ENCODE data around the gene NPIPB8. TPM values are rescaled to one million over a fixed set of nuclear protein-coding genes. Genes with fewer than 3 reads are reported as not detected.
"Not testable (repeated sequence)": the region's sequence is repeated elsewhere in the genome, so short reads cannot be mapped to it uniquely, and the experiment has no call there.

Gene NPIPB8
- total and polyA plus RNA-seq, 2 experiments from 2014 or later: 0.14 TPM; not detected in 1

GRCh38 chr16:28597692-28598261 is 40.1 kb upstream of the NPIPB8 start:
- Mint-ChIP-seq H3K4me1 (peaks cover 21% of the 10 kb centered on the region), H3K9me3 (no peaks in the 10 kb centered on the region), H3K27ac (no peak overlapping the region), H3K4me3 (no peak overlapping the region), H3K27me3 (ENCODE audit: insufficient read depth, low read depth, poor library complexity) (peaks cover 9% of the 10 kb centered on the region), H3K36me3 (ENCODE audit: low read depth) (no peaks in the 10 kb centered on the region)
- H3K4me1 ChIP-seq (ENCODE audit: insufficient read depth): peaks cover 4% of the 10 kb centered on the region; the same call in 1 of the 2 replicates
- no peaks in the 10 kb centered on the region for H3F3A ChIP-seq (replicated peaks; ENCODE audit: low read depth)
- no peaks in the 10 kb centered on the region for H3K27me3 ChIP-seq (ENCODE audit: insufficient read depth)
- no peaks in the 10 kb centered on the region; the same call in 1 of the 2 replicates for H3K9me2 ChIP-seq (ENCODE audit: insufficient read depth)
- TF ChIP-seq, protein P1, sequence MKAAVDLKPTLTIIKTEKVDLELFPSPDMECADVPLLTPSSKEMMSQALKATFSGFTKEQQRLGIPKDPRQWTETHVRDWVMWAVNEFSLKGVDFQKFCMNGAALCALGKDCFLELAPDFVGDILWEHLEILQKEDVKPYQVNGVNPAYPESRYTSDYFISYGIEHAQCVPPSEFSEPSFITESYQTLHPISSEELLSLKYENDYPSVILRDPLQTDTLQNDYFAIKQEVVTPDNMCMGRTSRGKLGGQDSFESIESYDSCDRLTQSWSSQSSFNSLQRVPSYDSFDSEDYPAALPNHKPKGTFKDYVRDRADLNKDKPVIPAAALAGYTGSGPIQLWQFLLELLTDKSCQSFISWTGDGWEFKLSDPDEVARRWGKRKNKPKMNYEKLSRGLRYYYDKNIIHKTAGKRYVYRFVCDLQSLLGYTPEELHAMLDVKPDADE (IDR thresholded peaks at IDR 0.05): no peak
- TF ChIP-seq JUNB (IDR thresholded peaks at IDR 0.05; ENCODE audit: unreplicated experiment) (no peak), CTCF (conservative IDR thresholded peaks at IDR 0.05; ENCODE audit: low read depth in 2 of 2) (no peak), STAT1 (IDR thresholded peaks at IDR 0.05; ENCODE audit: unreplicated experiment) (no peak)
- TF ChIP-seq, protein P2, sequence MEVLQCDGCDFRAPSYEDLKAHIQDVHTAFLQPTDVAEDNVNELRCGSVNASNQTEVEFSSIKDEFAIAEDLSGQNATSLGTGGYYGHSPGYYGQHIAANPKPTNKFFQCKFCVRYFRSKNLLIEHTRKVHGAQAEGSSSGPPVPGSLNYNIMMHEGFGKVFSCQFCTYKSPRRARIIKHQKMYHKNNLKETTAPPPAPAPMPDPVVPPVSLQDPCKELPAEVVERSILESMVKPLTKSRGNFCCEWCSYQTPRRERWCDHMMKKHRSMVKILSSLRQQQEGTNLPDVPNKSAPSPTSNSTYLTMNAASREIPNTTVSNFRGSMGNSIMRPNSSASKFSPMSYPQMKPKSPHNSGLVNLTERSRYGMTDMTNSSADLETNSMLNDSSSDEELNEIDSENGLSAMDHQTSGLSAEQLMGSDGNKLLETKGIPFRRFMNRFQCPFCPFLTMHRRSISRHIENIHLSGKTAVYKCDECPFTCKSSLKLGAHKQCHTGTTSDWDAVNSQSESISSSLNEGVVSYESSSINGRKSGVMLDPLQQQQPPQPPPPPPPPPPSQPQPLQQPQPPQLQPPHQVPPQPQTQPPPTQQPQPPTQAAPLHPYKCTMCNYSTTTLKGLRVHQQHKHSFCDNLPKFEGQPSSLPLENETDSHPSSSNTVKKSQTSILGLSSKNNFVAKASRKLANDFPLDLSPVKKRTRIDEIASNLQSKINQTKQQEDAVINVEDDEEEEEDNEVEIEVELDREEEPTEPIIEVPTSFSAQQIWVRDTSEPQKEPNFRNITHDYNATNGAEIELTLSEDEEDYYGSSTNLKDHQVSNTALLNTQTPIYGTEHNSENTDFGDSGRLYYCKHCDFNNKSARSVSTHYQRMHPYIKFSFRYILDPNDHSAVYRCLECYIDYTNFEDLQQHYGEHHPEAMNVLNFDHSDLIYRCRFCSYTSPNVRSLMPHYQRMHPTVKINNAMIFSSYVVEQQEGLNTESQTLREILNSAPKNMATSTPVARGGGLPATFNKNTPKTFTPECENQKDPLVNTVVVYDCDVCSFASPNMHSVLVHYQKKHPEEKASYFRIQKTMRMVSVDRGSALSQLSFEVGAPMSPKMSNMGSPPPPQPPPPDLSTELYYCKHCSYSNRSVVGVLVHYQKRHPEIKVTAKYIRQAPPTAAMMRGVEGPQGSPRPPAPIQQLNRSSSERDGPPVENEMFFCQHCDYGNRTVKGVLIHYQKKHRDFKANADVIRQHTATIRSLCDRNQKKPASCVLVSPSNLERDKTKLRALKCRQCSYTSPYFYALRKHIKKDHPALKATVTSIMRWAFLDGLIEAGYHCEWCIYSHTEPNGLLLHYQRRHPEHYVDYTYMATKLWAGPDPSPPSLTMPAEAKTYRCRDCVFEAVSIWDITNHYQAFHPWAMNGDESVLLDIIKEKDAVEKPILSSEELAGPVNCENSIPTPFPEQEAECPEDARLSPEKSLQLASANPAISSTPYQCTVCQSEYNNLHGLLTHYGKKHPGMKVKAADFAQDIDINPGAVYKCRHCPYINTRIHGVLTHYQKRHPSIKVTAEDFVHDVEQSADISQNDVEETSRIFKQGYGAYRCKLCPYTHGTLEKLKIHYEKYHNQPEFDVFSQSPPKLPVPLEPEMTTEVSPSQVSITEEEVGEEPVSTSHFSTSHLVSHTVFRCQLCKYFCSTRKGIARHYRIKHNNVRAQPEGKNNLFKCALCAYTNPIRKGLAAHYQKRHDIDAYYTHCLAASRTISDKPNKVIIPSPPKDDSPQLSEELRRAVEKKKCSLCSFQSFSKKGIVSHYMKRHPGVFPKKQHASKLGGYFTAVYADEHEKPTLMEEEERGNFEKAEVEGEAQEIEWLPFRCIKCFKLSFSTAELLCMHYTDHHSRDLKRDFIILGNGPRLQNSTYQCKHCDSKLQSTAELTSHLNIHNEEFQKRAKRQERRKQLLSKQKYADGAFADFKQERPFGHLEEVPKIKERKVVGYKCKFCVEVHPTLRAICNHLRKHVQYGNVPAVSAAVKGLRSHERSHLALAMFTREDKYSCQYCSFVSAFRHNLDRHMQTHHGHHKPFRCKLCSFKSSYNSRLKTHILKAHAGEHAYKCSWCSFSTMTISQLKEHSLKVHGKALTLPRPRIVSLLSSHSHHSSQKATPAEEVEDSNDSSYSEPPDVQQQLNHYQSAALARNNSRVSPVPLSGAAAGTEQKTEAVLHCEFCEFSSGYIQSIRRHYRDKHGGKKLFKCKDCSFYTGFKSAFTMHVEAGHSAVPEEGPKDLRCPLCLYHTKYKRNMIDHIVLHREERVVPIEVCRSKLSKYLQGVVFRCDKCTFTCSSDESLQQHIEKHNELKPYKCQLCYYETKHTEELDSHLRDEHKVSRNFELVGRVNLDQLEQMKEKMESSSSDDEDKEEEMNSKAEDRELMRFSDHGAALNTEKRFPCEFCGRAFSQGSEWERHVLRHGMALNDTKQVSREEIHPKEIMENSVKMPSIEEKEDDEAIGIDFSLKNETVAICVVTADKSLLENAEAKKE (CRISPR knock-in tag; IDR thresholded peaks at IDR 0.05): peak; percentile 70; the same call in 1 of the 2 replicates
- H3K36me3 ChIP-seq (ENCODE audit: insufficient read depth): no peaks in the 10 kb centered on the region
- H2AFZ ChIP-seq: no peak overlapping the region
- H3K27ac ChIP-seq (ENCODE audit: low read depth): no peak overlapping the region
- no peaks in the 10 kb centered on the region for H4K20me1 ChIP-seq (replicated peaks; ENCODE audit: insufficient read depth)
- no peak overlapping the region for H3K4me2 ChIP-seq
- DNase-seq (ENCODE audit: low spot score) (peak; percentile 78), ATAC-seq (peak; percentile 63)
- no peak overlapping the region for H3K4me3 ChIP-seq
- H3K79me2 ChIP-seq (replicated peaks; ENCODE audit: insufficient read depth): no peaks in the 10 kb centered on the region

DNA sequence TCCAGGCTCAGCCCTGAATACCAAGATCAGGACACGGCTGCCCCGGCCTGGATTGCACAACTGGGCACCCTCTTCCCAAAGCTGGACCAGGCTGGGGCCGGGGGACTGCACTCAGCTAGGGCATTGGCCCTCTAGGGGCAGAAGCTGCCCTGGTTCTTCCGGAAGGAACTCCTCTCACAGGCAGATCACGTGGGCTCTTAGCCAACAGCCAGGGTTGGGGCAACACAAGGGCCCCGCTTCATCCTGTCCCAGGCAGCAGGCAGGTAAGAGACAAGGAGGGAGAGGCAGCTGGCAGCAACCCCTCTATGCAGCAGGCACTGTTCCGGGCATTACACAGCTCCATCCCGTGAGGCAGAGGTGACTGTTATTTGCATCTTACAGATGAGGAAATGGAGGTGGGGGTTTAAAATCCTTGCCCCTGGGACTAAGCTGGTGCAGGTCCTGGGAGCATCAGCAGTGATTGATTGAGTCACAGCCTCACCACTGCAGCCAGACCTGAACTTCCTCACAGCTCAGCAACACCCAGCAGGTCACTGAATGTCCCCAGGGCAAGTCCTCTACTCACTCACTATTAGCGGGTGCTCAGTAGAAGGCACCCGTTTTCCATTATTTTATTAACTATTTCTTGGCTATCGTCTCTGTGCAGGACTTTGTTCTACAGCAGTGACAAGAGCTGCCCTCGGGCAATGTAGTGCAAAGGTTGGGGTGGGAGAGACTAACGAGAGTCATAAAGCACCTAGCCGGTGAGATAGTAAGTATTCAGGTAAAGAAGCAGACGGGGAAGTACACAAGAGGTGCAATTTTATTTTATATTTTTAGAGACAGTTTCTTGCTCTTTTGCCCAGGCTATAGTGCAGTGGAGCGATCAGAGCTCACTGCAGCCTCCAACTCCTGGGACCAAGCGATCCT is 38.2 kb upstream of the NPIPB8 start:
- not testable (repeated sequence) for H3K27me3 Mint-ChIP-seq (ENCODE audit: insufficient read depth, low read depth, poor library complexity); H3K4me2 ChIP-seq; H4K20me1 ChIP-seq (replicated peaks; ENCODE audit: insufficient read depth); H3K4me3 ChIP-seq; H3F3A ChIP-seq (replicated peaks; ENCODE audit: low read depth); H3K4me1 ChIP-seq (ENCODE audit: insufficient read depth); H3K79me2 ChIP-seq (replicated peaks; ENCODE audit: insufficient read depth); H3K36me3 Mint-ChIP-seq (ENCODE audit: low read depth); H3K9me2 ChIP-seq (ENCODE audit: insufficient read depth); H3K4me3 Mint-ChIP-seq; H3K27ac ChIP-seq (ENCODE audit: low read depth); H3K27me3 ChIP-seq (ENCODE audit: insufficient read depth); H3K9me3 Mint-ChIP-seq; H3K27ac Mint-ChIP-seq; DNase-seq (ENCODE audit: low spot score); H3K36me3 ChIP-seq (ENCODE audit: insufficient read depth); H2AFZ ChIP-seq
- peak; percentile 23 for ATAC-seq
- peaks cover 19% of the 10 kb centered on the region; the same call in 2 of the 3 replicates for H3K4me1 Mint-ChIP-seq

- not testable (repeated sequence) for H2AFZ ChIP-seq; H4K20me1 ChIP-seq (replicated peaks; ENCODE audit: insufficient read depth); H3K9me3 Mint-ChIP-seq; H3K36me3 Mint-ChIP-seq (ENCODE audit: low read depth); H3K4me1 ChIP-seq (ENCODE audit: insufficient read depth); H3K9me2 ChIP-seq (ENCODE audit: insufficient read depth); H3K36me3 ChIP-seq (ENCODE audit: insufficient read depth); H3K27me3 Mint-ChIP-seq (ENCODE audit: insufficient read depth, low read depth, poor library complexity); H3K27ac Mint-ChIP-seq; H3F3A ChIP-seq (replicated peaks; ENCODE audit: low read depth); H3K27me3 ChIP-seq (ENCODE audit: insufficient read depth); H3K79me2 ChIP-seq (replicated peaks; ENCODE audit: insufficient read depth); H3K27ac ChIP-seq (ENCODE audit: low read depth)
- DNase-seq (ENCODE audit: low spot score) (peak; percentile 24), ATAC-seq (peak; percentile 53)
- H3K4me3 Mint-ChIP-seq: peak overlapping the region; percentile 55
- H3K4me1 Mint-ChIP-seq: peaks cover 19% of the 10 kb centered on the region; the same call in 2 of the 3 replicates
- peak overlapping the region; percentile 60; the same call in 1 of the 2 replicates for H3K4me2 ChIP-seq
- peak overlapping the region; percentile 43; the same call in 1 of the 2 replicates for H3K4me3 ChIP-seq
Measured at GRCh38 chr16:28600965-28601364, 36.9 kb upstream of the NPIPB8 start.
